H1 (cell line): Measurements from ENCODE around the gene ZNF613.

Experiments used
- CBX5 ChIP-seq: fragments of 300-800, 300-1000 bp; sonication (generic); IDR thresholded peaks from 2 replicates; pipeline ENCODE4 v1.7.1; 2016; ENCODE audit warnings: antibody characterized with exemption, low read length, low read depth
- CHD2 ChIP-seq: IDR thresholded peaks from 2 replicates; pipeline ENCODE4 v1.6.1; 2012; ENCODE audit warnings: low read length, improper control_type of control experiment
- CTCF ChIP-seq, 3 experiments: IDR thresholded peaks; 1 replicate in 2 of 3; 2 replicates in 1 of 3; pipeline versions ENCODE4 v1.5.1 to v1.6.1; 2011; ENCODE audit warnings: low read length in 3 of 3, mild to moderate bottlenecking in 3 of 3, inconsistent platforms in 2 of 3, low read depth in 1 of 3, moderate library complexity in 1 of 3; ENCODE audit not compliant: insufficient read depth in 1 of 3; ENCODE audit errors: control extremely low read depth in 1 of 3
- EP300 ChIP-seq, 2 experiments: IDR thresholded peaks; 1 replicate in 1 of 2; 2 replicates in 1 of 2; pipeline ENCODE4 v1.6.1; 2011 to 2012; ENCODE audit warnings: low read depth in 2 of 2, low read length in 2 of 2, mild to moderate bottlenecking in 2 of 2, borderline replicate concordance in 1 of 2, inconsistent platforms in 1 of 2, moderate library complexity in 1 of 2
- FOSL1 ChIP-seq: IDR thresholded peaks from 2 replicates; pipeline ENCODE4 v1.6.1; 2011; ENCODE audit warnings: mild to moderate bottlenecking, low read depth, low read length, moderate library complexity; ENCODE audit not compliant: insufficient read depth
- JUND ChIP-seq: IDR thresholded peaks from 2 replicates; pipeline ENCODE4 v1.6.1; 2011; ENCODE audit warnings: mild to moderate bottlenecking, improper control_type of control experiment, low read length
- KDM5A ChIP-seq: fragments of 200-600 bp; IDR thresholded peaks from 2 replicates; pipeline ENCODE4 v1.7.1; 2012; ENCODE audit warnings: mild to moderate bottlenecking, low read length, inconsistent platforms, mixed read lengths
- POLR2A ChIP-seq, 2 experiments: IDR thresholded peaks; 1 replicate in 1 of 2; 2 replicates in 1 of 2; pipeline ENCODE4 v1.6.1; 2011; ENCODE audit warnings: low read depth in 2 of 2, low read length in 2 of 2, mild to moderate bottlenecking in 2 of 2; ENCODE audit errors: control extremely low read depth in 1 of 2
- POLR2AphosphoS5 ChIP-seq: IDR thresholded peaks from 2 replicates; pipeline ENCODE4 v1.6.1; 2011; ENCODE audit warnings: low read depth, low read length
- RAD21 ChIP-seq, 2 experiments: IDR thresholded peaks in 1 of 2; conservative IDR thresholded peaks in 1 of 2; 2 replicates each; pipeline ENCODE4 v1.6.1; 2011; ENCODE audit warnings: low read depth in 2 of 2, low read length in 2 of 2, improper control_type of control experiment in 1 of 2, inconsistent platforms in 1 of 2, mild to moderate bottlenecking in 1 of 2, moderate library complexity in 1 of 2
- SP1 ChIP-seq: IDR thresholded peaks from 2 replicates; pipeline ENCODE4 v1.6.1; 2011; ENCODE audit warnings: low read depth, low read length
- TAF1 ChIP-seq: IDR thresholded peaks from 2 replicates; pipeline ENCODE4 v1.6.1; 2011; ENCODE audit warnings: mild to moderate bottlenecking, low read depth, low read length
- YY1 ChIP-seq: IDR thresholded peaks from 2 replicates; pipeline ENCODE4 v1.6.1; 2011; ENCODE audit warnings: low read depth, mild to moderate bottlenecking, low read length

DNA sequence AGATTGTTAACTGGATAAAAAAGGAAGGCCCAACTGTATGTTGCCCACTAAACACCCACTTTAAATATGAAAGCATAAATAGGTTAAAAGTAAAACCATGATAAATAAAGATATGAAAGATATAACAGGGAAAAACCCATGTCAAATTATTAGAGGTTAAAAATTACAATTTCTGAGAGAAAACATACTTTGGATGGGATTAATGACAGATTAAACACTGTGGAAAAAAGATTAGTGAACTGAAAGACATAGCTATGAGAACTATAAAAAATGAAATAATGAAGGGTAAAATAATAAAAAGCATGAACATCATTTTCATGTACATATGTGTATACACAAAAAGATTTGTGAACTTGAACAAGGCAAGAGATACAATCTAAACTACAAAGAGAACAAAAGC, 37.3 kb upstream of the ZNF613 start:
- TF ChIP-seq CTCF (IDR thresholded peaks at IDR 0.05; ENCODE audit: control extremely low read depth in 1 of 3, insufficient read depth in 1 of 3, low read depth in 1 of 3, low read length in 3 of 3) (no peak), POLR2A (IDR thresholded peaks at IDR 0.05; ENCODE audit: control extremely low read depth in 1 of 2, low read depth in 2 of 2, low read length in 2 of 2) (no peak), CBX5 (no peak), FOSL1 (no peak), CHD2 (no peak), POLR2AphosphoS5 (no peak), EP300 (IDR thresholded peaks at IDR 0.05; ENCODE audit: borderline replicate concordance in 1 of 2, low read depth in 2 of 2, low read length in 2 of 2) (no peak), SP1 (no peak), TAF1 (no peak), RAD21 (IDR thresholded peaks at IDR 0.05 in 1 of 2, conservative IDR thresholded peaks at IDR 0.05 in 1 of 2; ENCODE audit: low read depth in 2 of 2, low read length in 2 of 2) (no peak), KDM5A (no peak), YY1 (no peak), JUND (no peak)
